Muscle layer of colon (tissue), 2 donors: ENCODE data around the gene ZNF565.
"Not testable (repeated sequence)": the region's sequence is repeated elsewhere in the genome, so short reads cannot be mapped to it uniquely, and the experiment has no call there.

ENCODE experiments used
- H3K27ac ChIP-seq: one replicate; pipeline ENCODE4 v1.7.0; 2013; ENCODE audit warnings: low read depth, mild to moderate bottlenecking, low read length, moderate library complexity
- H3K27me3 ChIP-seq, 2 donors: one replicate each; pipeline ENCODE4 v1.7.0; 2013; ENCODE audit warnings: low read length in 2 of 2, mild to moderate bottlenecking in 2 of 2; ENCODE audit not compliant: insufficient read depth in 2 of 2, control insufficient read depth in 1 of 2
- H3K36me3 ChIP-seq: one replicate; pipeline ENCODE4 v1.7.0; 2013; ENCODE audit warnings: mild to moderate bottlenecking, low read length; ENCODE audit not compliant: insufficient read depth
- H3K4me1 ChIP-seq: one replicate; pipeline ENCODE4 v1.7.0; 2013; ENCODE audit warnings: mild to moderate bottlenecking, low read length; ENCODE audit not compliant: insufficient read depth
- H3K4me3 ChIP-seq, 2 donors: one replicate each; pipeline ENCODE4 v1.7.0; 2013; ENCODE audit warnings: low read length in 2 of 2, low read depth in 1 of 2, mild to moderate bottlenecking in 1 of 2, moderate library complexity in 1 of 2
- H3K9ac ChIP-seq: one replicate; pipeline ENCODE4 v1.7.0; 2013; ENCODE audit warnings: low read length
- H3K9me3 ChIP-seq: one replicate; pipeline ENCODE4 v1.7.0; 2013; ENCODE audit warnings: mild to moderate bottlenecking, low read length
- donor health status: abdominal sarcoma.
- donor health status: Adenocarcinoma of cecum.

Gene ZNF565

GRCh38 chr19:36245210-36246005 lies 30.9 kb upstream of the ZNF565 start:
- no peak overlapping the region for H3K9ac ChIP-seq

GRCh38 chr19:36244066-36244465 lies 29.6 kb upstream of the ZNF565 start:
- Histone ChIP-seq H3K9me3 (no peaks in the 10 kb centered on the region), H3K4me1 (peaks cover 8% of the 10 kb centered on the region), H3K27me3 (peaks cover 5 to 10% of the 10 kb centered on the region in 2 donors), H3K27ac (no peak overlapping the region), H3K4me3 (no peak overlapping the region), H3K9ac (no peak overlapping the region), H3K36me3 (no peaks in the 10 kb centered on the region)

More at GRCh38 chr19:36245210-36246005, 30.9 kb upstream of the ZNF565 start:
- Histone ChIP-seq H3K4me3 (peak overlapping the region; percentile 51 to 63), H3K27me3 (peaks cover 5 to 10% of the 10 kb centered on the region in 2 donors), H3K4me1 (peaks cover 8% of the 10 kb centered on the region), H3K9me3 (no peaks in the 10 kb centered on the region), H3K27ac (no peak overlapping the region), H3K36me3 (no peaks in the 10 kb centered on the region)

GRCh38 chr19:36236946-36237310 lies 22.5 kb upstream of the ZNF565 start:
- no peak overlapping the region for H3K27ac ChIP-seq
- H3K4me3 ChIP-seq, result no peak overlapping the region
- H3K36me3 ChIP-seq, result peaks cover 54% of the 10 kb centered on the region
- H3K9me3 ChIP-seq, result peaks cover 11% of the 10 kb centered on the region
- no peak overlapping the region for H3K9ac ChIP-seq
- H3K4me1 ChIP-seq, result no peaks in the 10 kb centered on the region
- no peaks in the 10 kb centered on the region for H3K27me3 ChIP-seq

GRCh38 chr19:36236304-36236945 lies 22.0 kb upstream of the ZNF565 start:
- H3K27ac ChIP-seq, result no peak overlapping the region
- H3K9me3 ChIP-seq, result peaks cover 11% of the 10 kb centered on the region
- H3K9ac ChIP-seq, result no peak overlapping the region
- peaks cover 59% of the 10 kb centered on the region for H3K36me3 ChIP-seq
- no peaks in the 10 kb centered on the region for H3K27me3 ChIP-seq
- no peaks in the 10 kb centered on the region for H3K4me1 ChIP-seq
- no peak overlapping the region for H3K4me3 ChIP-seq

GRCh38 chr19:36233626-36234025 lies 19.2 kb upstream of the ZNF565 start:
- Histone ChIP-seq H3K36me3 (peaks cover 78% of the 10 kb centered on the region), H3K9me3 (peaks cover 11% of the 10 kb centered on the region)
- not testable (repeated sequence) for H3K4me1 ChIP-seq

GRCh38 chr19:36225219-36225892 lies 10.9 kb upstream of the ZNF565 start:
- H3K36me3 ChIP-seq, result peaks cover 44% of the 10 kb centered on the region
- H3K27me3 ChIP-seq, result no peaks in the 10 kb centered on the region
- peaks cover 16% of the 10 kb centered on the region for H3K4me1 ChIP-seq
- no peaks in the 10 kb centered on the region for H3K9me3 ChIP-seq
- no peak overlapping the region for H3K9ac ChIP-seq
- H3K4me3 ChIP-seq, result no peak overlapping the region
- H3K27ac ChIP-seq, result no peak overlapping the region

More at GRCh38 chr19:36233626-36234025, 19.2 kb upstream of the ZNF565 start:
- H3K27ac ChIP-seq, H3K4me3 ChIP-seq, H3K27me3 ChIP-seq, H3K9ac ChIP-seq: not testable (repeated sequence)

- H3K4me1 ChIP-seq, result peaks cover 19% of the 10 kb centered on the region
- H3K9ac ChIP-seq, result no peak overlapping the region
- peaks cover 20% of the 10 kb centered on the region for H3K36me3 ChIP-seq
- H3K27me3 ChIP-seq, result no peaks in the 10 kb centered on the region
- H3K27ac ChIP-seq, result no peak overlapping the region
- no peak overlapping the region for H3K4me3 ChIP-seq
- H3K9me3 ChIP-seq, result no peaks in the 10 kb centered on the region
Observed at GRCh38 chr19:36222503-36222902, 8.0 kb upstream of the ZNF565 start.

- Histone ChIP-seq H3K36me3 (peaks cover 13% of the 10 kb centered on the region), H3K4me1 (peaks cover 19% of the 10 kb centered on the region), H3K9ac (no peak overlapping the region), H3K27ac (no peak overlapping the region), H3K4me3 (no peak overlapping the region), H3K27me3 (no peaks in the 10 kb centered on the region), H3K9me3 (no peaks in the 10 kb centered on the region)
Observed at GRCh38 chr19:36221474-36221873, 7.0 kb upstream of the ZNF565 start.

GRCh38 chr19:36215276-36216123 lies 1.0 kb upstream of the ZNF565 start:
- Histone ChIP-seq H3K4me3 (peak overlapping the region; percentile 75 to 96), H3K9ac (peak overlapping the region; percentile 95), H3K27ac (peak overlapping the region; percentile 91), H3K27me3 (no peaks in the 10 kb centered on the region), H3K36me3 (no peaks in the 10 kb centered on the region), H3K9me3 (no peaks in the 10 kb centered on the region), H3K4me1 (peaks cover 9% of the 10 kb centered on the region)

GRCh38 chr19:36212895-36213294 lies 1.6 kb downstream of the ZNF565 start:
- Histone ChIP-seq H3K4me1 (peaks cover 6% of the 10 kb centered on the region), H3K27ac (no peak overlapping the region), H3K36me3 (no peaks in the 10 kb centered on the region)

GRCh38 chr19:36210497-36210896 lies 4.0 kb downstream of the ZNF565 start:
- no peaks in the 10 kb centered on the region for H3K36me3 ChIP-seq
- H3K27me3 ChIP-seq, result no peaks in the 10 kb centered on the region
- H3K9me3 ChIP-seq, result no peaks in the 10 kb centered on the region
- no peak overlapping the region for H3K27ac ChIP-seq
- peaks cover 6% of the 10 kb centered on the region for H3K4me1 ChIP-seq
- no peak overlapping the region for H3K9ac ChIP-seq
- H3K4me3 ChIP-seq, result no peak overlapping the region

More at GRCh38 chr19:36212895-36213294, 1.6 kb downstream of the ZNF565 start:
- Histone ChIP-seq H3K9ac (no peak overlapping the region), H3K4me3 (no peak overlapping the region), H3K27me3 (no peaks in the 10 kb centered on the region), H3K9me3 (no peaks in the 10 kb centered on the region)
